ENCODE data around the gene ATRX. TPM values are rescaled to one million over a fixed set of nuclear protein-coding genes. Genes with fewer than 3 reads are reported as not detected.
"Not testable (repeated sequence)": the region's sequence is repeated elsewhere in the genome, so short reads cannot be mapped to it uniquely, and the experiment has no call there.

The ATRX gene
- total RNA-seq, 1 experiment from 2014 or later = 61.3 TPM

GRCh38 chrX:77785486-77786364, at the start of gene ATRX (continued):
- no peak for TF ChIP-seq ZBTB33 (IDR thresholded peaks at IDR 0.05; ENCODE audit: extremely low read depth, insufficient replicate concordance, low read length)

- H4K20me1 ChIP-seq (ENCODE audit: insufficient read depth); H3K27me3 ChIP-seq (ENCODE audit: insufficient read depth, low read length); H3K4me2 ChIP-seq (ENCODE audit: low read length); H3K9ac ChIP-seq (ENCODE audit: low read length); POLR2A ChIA-PET; H3K4me1 ChIP-seq (ENCODE audit: control insufficient read depth in 1 of 2, insufficient read depth in 2 of 2, low read length in 2 of 2); CTCF ChIA-PET; ATAC-seq; DNase-seq (ENCODE audit: low read depth, low spot score); H3K9me2 ChIP-seq (ENCODE audit: insufficient read depth); H3K27ac ChIP-seq (ENCODE audit: low read depth, low read length); BruUV-seq (replicated peaks); H3K36me3 ChIP-seq (ENCODE audit: control insufficient read depth in 1 of 2, insufficient read depth in 2 of 2, low read length in 2 of 2); intact Hi-C loops (cut with micrococcal nuclease); H3K9me3 ChIP-seq (ENCODE audit: control insufficient read depth in 1 of 2, insufficient read depth in 1 of 2, low read depth in 1 of 2, low read length in 2 of 2); RAD21 ChIA-PET (ENCODE audit: low non-redundant PET in 1 of 2, low total read pairs in 2 of 2, uncharacterized antibody in 2 of 2, unreplicated experiment in 2 of 2); H2AFZ ChIP-seq (ENCODE audit: low read depth, low read length, poor library complexity, severe bottlenecking); H3K79me2 ChIP-seq (ENCODE audit: insufficient read depth, low read length); H3K4me3 ChIP-seq (replicated peaks in 1 of 2; ENCODE audit: low read depth in 1 of 2, low read length in 2 of 2): not testable (repeated sequence)
Measured at GRCh38 chrX:77831544-77831943, 45.5 kb upstream of the ATRX start.

- H3K9me3 ChIP-seq (ENCODE audit: control insufficient read depth in 1 of 2, insufficient read depth in 1 of 2, low read depth in 1 of 2, low read length in 2 of 2); H3K4me1 ChIP-seq (ENCODE audit: control insufficient read depth in 1 of 2, insufficient read depth in 2 of 2, low read length in 2 of 2); DNase-seq (ENCODE audit: low read depth, low spot score); RAD21 ChIA-PET (ENCODE audit: low non-redundant PET in 1 of 2, low total read pairs in 2 of 2, uncharacterized antibody in 2 of 2, unreplicated experiment in 2 of 2); H2AFZ ChIP-seq (ENCODE audit: low read depth, low read length, poor library complexity, severe bottlenecking); CTCF ChIA-PET; H3K9me2 ChIP-seq (ENCODE audit: insufficient read depth); H3K36me3 ChIP-seq (ENCODE audit: control insufficient read depth in 1 of 2, insufficient read depth in 2 of 2, low read length in 2 of 2); intact Hi-C loops (cut with micrococcal nuclease); H3K4me3 ChIP-seq (replicated peaks in 1 of 2; ENCODE audit: low read depth in 1 of 2, low read length in 2 of 2); H3K9ac ChIP-seq (ENCODE audit: low read length); ATAC-seq; H3K27me3 ChIP-seq (ENCODE audit: insufficient read depth, low read length); BruUV-seq (replicated peaks); H3K4me2 ChIP-seq (ENCODE audit: low read length); H3K79me2 ChIP-seq (ENCODE audit: insufficient read depth, low read length); POLR2A ChIA-PET; H4K20me1 ChIP-seq (ENCODE audit: insufficient read depth); H3K27ac ChIP-seq (ENCODE audit: low read depth, low read length): not testable (repeated sequence)
Measured at GRCh38 chrX:77821989-77822388, 36.0 kb upstream of the ATRX start.
